ENCODE results near the gene PAK4.

The PAK4 gene

DNA sequence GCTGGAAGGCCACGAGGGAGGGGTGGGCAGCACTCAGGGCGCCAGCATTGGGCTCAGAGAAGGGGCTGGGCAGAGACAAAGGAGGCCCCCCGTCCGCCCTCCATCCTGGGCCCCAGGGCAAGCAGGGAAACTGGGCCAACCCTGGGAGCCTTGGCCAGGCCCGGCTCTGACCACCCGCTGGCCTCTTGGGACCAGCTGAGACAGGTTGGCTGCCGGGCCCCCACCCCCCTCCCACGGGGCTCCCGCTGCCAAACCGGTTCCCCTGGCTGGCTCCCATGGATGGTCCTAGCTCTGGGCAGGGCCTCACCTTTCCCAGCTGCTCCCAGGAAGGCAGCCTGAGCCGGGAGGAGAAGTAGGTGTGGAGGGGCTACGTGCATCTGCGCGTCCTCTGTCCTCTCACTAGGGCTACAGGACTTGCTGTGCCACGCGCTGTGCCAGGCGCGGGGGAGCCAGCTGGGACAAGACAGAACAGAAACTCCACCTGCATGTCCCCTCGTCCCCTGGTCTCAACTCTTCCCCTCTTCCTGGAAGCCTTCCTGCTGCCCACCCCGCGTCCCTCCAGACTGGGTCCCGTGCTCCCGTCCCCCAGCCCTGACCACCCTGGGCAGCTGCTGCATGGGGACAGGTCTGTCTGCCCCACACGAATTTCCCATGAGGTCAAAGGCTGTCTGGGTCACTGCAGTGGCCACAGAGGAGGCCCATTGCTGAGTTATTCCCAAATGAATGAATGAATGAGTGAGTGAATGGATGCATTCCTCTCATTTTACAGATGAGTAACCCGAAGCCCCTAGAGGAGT lies 42.1 kb downstream of the PAK4 start:
- no peak for DNase-seq

DNA sequence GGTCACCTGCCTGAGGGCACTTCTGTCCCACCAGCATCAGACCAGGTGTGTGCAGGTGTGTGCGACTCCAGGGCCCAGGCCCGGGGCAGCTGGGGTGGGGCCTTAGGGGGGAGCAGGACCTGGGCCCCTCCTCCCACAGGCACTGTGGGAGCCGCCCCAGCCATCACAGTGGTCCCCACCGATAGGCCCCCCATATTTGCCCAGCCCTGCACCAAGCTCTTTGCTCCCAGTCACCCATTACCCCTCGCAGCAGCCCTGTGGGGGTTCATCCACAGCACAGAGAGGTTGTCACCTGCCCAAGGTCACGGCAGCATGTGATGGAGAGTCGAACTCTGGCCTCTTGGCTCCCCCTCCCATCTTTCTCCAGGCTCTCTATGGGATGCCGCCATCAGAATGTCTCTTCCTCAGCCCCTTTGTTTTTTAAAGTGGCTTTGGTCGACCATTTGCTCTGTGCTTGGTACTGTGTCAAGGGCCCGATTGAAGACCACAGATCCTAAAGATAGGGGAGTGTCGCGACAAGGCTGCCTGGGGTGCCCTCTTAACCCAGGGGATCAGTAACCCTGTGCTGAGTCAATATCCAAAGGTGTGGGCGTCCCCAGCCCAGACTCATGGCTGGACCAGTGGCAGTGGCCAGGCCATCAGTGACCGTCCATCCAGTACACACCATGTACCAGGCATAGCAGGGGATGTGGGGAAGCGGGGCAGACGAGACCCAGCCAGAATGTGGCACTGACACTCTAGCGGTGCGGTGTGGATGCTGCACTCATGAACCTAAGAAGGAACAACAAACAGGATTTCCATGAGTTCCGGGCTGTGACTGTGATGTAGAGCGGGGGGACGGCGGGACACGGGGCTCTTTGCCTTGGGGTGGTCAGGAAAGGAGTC lies 42.9 kb downstream of the PAK4 start:
- DNase-seq, result no peak

GRCh38 chr19:39169143-39169810 lies 43.7 kb downstream of the PAK4 start:
- DNase-seq, result no peak

DNA sequence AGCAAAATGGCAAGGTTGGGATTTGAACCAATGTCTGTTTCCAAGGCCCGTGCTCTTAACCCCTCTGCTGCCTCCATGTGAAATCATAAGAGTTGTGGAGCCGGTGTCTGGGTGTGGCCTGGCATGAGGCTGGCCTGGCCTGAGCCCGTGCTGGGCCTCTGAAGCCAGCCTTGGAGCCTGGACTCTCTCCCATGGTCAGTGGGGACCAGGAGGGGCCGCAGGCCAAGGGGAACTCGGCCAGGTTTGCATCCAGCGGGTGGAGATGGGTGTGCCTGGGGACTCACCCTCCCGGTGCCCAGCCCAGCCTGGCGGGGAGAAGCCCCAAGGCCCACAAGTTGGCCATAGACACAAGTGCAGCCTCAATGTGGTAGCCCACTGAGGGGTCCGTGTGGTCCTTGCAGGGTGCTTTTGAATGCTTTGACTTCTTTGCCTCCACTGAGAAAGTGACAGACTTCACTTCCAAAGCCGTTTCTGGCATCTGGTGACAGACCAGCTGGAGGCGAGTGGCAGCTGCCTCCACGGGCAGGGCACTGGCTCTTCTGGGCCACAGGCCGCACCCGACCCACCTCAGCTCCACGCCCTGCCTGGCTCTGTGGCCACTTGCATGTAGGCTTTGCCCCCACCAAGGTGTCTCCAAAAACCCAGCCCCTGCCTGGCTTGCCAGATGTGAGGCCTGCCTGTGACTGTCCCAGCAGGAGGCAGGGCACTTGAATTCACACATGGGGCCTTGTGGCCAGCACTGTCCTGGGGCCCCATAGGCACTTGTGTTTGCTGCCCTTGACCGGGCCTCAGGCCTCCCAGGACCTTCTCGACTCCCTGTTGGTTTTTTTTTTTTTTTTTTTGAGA lies 45.0 kb downstream of the PAK4 start:
- DNase-seq, result no peak

- no peak for DNase-seq
These were observed 46.2 kb downstream of the PAK4 start for GRCh38 chr19:39171479-39172465.

GRCh38 chr19:39172700-39173501 lies 47.3 kb downstream of the PAK4 start:
- DNase-seq, result no peak

DNA sequence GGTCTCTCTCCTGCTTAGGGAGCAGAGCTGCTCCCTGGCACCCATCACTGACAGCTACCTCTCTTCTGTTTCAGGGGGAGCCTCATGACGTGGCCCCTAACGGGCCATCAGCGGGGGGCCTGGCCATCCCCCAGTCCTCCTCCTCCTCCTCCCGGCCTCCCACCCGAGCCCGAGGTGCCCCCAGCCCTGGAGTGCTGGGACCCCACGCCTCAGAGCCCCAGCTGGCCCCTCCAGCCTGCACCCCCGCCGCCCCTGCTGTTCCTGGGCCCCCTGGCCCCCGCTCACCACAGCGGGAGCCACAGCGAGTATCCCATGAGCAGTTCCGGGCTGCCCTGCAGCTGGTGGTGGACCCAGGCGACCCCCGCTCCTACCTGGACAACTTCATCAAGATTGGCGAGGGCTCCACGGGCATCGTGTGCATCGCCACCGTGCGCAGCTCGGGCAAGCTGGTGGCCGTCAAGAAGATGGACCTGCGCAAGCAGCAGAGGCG lies 48.0 kb downstream of the PAK4 start:
- no peak for DNase-seq

GRCh38 chr19:39174142-39174541 lies 48.6 kb downstream of the PAK4 start:
- no peak for DNase-seq

DNA sequence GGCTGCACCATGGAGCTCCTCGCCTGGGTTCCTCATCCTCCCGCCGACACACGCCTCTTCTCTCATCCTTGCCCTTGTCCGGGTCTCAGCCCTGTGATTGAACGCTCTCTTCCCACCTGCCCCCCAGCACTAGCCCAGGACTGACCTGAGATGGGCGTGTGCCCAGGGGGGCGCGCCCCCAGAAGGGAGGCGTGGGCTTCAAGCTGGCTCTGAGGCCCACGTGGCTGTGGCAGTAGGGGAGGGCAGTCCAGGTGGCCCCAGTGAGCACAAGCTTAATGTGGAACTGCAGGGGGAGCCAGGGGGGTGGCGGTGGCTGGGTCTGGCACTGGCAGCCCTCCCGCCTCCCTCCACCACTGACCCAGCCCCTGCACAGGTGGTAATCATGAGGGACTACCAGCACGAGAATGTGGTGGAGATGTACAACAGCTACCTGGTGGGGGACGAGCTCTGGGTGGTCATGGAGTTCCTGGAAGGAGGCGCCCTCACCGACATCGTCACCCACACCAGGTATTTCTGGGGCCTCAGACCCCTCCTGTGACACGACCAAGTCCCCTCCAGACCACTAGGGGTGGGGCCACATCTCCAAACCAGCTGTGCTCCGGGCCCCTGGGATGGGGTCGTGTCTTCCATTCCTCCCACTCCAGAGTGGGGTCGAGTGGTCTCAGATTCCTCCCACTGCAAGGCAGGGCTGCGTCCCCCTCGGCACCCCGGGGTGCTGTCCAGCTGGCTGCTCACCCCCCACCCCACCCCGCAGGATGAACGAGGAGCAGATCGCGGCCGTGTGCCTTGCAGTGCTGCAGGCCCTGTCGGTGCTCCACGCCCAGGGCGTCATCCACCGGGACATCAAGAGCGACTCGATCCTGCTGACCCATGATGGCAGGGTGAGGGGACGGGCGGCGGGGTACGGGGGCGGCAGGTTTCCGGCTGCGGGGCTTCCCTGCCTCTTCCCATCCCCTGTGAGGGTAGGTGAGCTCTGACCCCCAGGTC lies 49.3 kb downstream of the PAK4 start:
- DNase-seq, result no peak

DNA sequence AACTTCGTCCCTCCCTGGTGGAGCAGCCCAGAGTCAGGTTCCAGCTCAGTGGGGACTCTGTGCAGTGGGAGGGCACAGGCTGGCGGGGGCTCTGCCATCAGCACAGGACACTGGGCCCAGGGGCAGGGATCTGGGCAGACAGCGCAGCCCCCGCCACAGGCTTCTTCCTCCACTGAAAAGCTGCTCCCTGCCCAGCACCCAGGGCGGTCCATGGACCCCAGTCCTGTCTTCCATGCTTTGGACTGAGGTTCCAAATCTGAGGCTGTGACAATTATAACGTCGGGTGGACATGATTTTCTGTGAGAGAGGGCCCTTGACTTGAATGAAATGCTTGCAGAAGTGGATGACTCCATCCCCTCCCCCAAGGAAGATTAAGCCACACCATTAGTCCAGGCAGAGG lies 50.0 kb downstream of the PAK4 start:
- DNase-seq, result no peak

GRCh38 chr19:39177110-39177699 lies 51.6 kb downstream of the PAK4 start:
- no peak for DNase-seq

GRCh38 chr19:39177736-39178135 lies 52.1 kb downstream of the PAK4 start:
- DNase-seq, result no peak

- no peak for DNase-seq
These were observed 52.9 kb downstream of the PAK4 start for GRCh38 chr19:39178296-39179006.

DNA sequence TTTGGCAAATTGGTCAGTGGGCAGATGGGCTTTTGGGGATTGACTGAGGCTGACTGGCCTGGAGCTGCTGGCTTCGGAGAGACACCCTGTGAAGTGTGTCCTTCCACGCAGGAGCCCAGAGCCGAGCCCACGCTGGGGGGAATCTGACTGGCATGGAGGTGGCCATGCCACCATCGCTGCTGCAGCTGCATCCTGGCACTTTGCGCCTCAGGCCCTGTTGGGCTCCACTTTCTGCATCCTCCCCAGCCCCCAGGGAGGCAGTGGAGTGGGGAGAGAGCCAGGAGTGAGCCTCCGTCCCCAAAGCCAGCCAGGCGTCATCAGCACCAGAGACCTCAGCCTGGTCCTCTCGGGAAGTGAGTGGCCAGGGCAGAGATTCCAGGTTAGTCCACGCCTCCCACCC lies 54.2 kb downstream of the PAK4 start:
- no peak for DNase-seq

DNA sequence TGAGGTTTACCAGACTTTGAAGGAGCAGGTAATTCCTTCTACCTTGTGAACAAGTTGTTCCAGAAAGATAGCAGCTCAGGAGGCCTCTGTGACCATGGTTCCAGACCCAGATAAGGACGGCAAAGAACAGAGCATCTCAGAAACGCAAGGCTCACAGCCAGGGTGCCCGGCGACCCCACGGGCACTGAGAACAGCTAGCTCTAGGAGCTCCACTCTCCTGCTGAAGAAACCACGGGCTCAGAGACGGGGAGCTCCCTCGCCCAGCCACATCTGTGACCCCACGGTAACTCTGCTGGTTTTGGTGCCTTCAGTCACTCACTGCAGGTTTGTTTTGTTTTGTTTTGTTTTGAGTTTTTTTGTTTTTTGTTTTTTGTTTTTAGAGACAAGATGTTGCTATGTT lies 55.2 kb downstream of the PAK4 start:
- no peak for DNase-seq

DNA sequence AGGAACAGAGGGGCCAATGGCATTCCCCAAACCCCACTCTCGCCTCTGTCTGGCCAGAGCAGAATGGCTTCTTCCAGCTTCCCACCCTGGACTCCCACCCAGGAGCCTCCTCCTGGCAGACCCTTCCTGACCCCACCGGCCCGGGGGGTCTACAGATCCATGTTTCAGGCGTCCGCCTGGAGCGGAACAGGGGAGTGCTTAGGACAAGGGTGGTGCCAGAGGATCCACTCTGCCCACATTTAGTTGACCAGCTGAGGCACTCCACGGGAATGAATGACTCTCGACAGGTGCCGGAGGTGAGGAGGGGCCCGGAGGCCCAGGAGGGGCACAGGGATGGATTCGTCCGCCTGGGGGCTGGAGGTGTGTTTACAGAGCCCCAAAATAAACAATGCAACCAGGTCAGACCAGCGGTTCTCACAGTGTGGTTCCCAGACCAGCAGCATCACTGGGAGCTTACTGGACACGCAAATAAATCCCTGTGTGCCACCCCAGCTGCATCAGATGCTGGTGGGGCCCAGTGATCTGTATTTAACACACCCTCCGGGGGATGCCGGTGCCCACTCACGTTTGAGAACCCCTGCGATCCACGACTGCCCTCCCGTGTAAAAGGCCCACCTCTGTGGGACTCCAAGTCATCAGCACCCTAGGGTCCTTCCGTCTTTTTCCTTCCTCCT lies 56.1 kb downstream of the PAK4 start:
- DNase-seq, result no peak

GRCh38 chr19:39182174-39182505 lies 56.6 kb downstream of the PAK4 start:
- no peak for DNase-seq
